ENCODE data around the gene PPP1R15B.
A peak's percentile ranks its signal among the peaks of the same experiment; 100 is the strongest.

DNA sequence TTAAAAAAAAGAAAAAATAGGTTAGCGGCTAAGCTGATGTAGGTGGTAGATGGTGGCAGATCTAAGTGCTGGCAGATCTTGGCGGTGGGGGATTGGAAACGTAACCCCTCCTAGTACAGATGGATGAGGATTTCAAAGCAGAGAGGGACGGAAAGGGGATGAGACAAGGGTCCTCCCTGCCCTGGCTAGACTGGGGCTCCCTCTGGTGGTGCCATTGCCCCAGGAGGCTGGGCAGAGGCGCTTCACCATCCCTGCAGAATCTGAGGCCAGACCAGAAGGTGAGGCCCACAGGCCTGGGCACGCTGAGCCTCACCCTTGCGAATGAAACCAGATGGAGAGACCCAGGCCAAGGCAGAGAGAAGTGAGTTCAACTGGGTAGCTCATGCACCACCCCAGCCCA lies 44.9 kb downstream of the PPP1R15B start:
- TF ChIP-seq POLR2A (IDR thresholded peaks at IDR 0.05) (no peak), CTCF (IDR thresholded peaks at IDR 0.05) (peak in 1 of 3 experiments; percentile 27)

Measured in testis (tissue), 2 donors.